Ishikawa (cell line): ENCODE measurements around the gene SLC15A5.

Experiments
- CEBPB ChIP-seq: IDR thresholded peaks from 2 replicates; pipeline ENCODE4 v1.6.1; 2012
- CREB1 ChIP-seq: IDR thresholded peaks from 2 replicates; pipeline ENCODE4 v1.6.1; 2012; ENCODE audit warnings: low read depth
- EGR1 ChIP-seq: IDR thresholded peaks from 2 replicates; pipeline ENCODE4 v1.6.1; 2012
- EP300 ChIP-seq: IDR thresholded peaks from 2 replicates; pipeline ENCODE4 v1.6.1; 2012; ENCODE audit warnings: borderline replicate concordance
- FOXM1 ChIP-seq: IDR thresholded peaks from 2 replicates; pipeline ENCODE4 v1.6.1; 2012; ENCODE audit warnings: low read depth, borderline replicate concordance
- MAX ChIP-seq: IDR thresholded peaks from 2 replicates; pipeline ENCODE4 v1.6.1; 2012
- NFIC ChIP-seq: IDR thresholded peaks from 2 replicates; pipeline ENCODE4 v1.6.1; 2012
- RAD21 ChIP-seq: IDR thresholded peaks from 2 replicates; pipeline ENCODE4 v1.6.1; 2012; ENCODE audit warnings: low read depth
- TAF1 ChIP-seq: IDR thresholded peaks from 2 replicates; pipeline ENCODE4 v1.6.1; 2012; ENCODE audit warnings: low read depth, mild to moderate bottlenecking
- TCF12 ChIP-seq: IDR thresholded peaks from 2 replicates; pipeline ENCODE4 v1.6.1; 2012; ENCODE audit warnings: low read depth
- YY1 ChIP-seq: IDR thresholded peaks from 2 replicates; pipeline ENCODE4 v1.6.1; 2012; ENCODE audit warnings: low read depth
- TF ChIP-seq, protein P1 (sequence below): IDR thresholded peaks from 2 replicates; pipeline ENCODE4 v1.6.1; 2012
- TF ChIP-seq, protein P2 (sequence below): IDR thresholded peaks from 2 replicates; pipeline ENCODE4 v1.6.1; 2012; ENCODE audit warnings: low read depth, mild to moderate bottlenecking

DNA sequence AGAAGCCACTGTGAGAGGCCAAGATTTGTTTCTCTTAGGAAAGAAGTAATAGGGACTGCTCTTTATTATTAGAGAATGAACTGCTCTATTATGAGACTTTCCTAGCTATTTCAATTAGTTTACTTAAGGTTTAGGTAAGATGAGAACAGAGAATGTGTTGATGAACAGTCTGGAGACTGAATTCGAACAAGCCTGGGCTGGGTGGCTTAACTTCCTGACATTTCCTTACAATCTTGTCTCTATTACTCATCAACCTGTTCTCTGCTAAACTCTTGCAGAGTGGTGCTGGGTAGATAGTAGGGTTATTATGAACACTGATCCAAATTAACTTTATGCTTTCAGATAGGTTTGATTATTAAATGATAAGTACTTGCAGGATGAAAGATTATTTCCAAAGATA is 31.2 kb downstream of the SLC15A5 start:
- TF ChIP-seq TCF12 (no peak), MAX (no peak), CEBPB (no peak), EP300 (no peak), RAD21 (no peak), YY1 (no peak), TAF1 (no peak), CREB1 (no peak), NFIC (no peak), FOXM1 (no peak), EGR1 (no peak)
- TF ChIP-seq, protein P1, sequence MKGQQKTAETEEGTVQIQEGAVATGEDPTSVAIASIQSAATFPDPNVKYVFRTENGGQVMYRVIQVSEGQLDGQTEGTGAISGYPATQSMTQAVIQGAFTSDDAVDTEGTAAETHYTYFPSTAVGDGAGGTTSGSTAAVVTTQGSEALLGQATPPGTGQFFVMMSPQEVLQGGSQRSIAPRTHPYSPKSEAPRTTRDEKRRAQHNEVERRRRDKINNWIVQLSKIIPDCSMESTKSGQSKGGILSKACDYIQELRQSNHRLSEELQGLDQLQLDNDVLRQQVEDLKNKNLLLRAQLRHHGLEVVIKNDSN, result no peak
- TF ChIP-seq, protein P2, sequence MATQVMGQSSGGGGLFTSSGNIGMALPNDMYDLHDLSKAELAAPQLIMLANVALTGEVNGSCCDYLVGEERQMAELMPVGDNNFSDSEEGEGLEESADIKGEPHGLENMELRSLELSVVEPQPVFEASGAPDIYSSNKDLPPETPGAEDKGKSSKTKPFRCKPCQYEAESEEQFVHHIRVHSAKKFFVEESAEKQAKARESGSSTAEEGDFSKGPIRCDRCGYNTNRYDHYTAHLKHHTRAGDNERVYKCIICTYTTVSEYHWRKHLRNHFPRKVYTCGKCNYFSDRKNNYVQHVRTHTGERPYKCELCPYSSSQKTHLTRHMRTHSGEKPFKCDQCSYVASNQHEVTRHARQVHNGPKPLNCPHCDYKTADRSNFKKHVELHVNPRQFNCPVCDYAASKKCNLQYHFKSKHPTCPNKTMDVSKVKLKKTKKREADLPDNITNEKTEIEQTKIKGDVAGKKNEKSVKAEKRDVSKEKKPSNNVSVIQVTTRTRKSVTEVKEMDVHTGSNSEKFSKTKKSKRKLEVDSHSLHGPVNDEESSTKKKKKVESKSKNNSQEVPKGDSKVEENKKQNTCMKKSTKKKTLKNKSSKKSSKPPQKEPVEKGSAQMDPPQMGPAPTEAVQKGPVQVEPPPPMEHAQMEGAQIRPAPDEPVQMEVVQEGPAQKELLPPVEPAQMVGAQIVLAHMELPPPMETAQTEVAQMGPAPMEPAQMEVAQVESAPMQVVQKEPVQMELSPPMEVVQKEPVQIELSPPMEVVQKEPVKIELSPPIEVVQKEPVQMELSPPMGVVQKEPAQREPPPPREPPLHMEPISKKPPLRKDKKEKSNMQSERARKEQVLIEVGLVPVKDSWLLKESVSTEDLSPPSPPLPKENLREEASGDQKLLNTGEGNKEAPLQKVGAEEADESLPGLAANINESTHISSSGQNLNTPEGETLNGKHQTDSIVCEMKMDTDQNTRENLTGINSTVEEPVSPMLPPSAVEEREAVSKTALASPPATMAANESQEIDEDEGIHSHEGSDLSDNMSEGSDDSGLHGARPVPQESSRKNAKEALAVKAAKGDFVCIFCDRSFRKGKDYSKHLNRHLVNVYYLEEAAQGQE, result no peak
